ENCODE data around the gene GLT8D2.

The GLT8D2 gene

GRCh38 chr12:103947871-103948555 is 102.0 kb downstream of the GLT8D2 start:
- no peak for DNase-seq

GRCh38 chr12:103944964-103945363 is 105.0 kb downstream of the GLT8D2 start:
- no peak for DNase-seq
